ENCODE results near the gene FKBP8.

FKBP8 gene

GRCh38 chr19:18559685-18560084 is 16.3 kb upstream of the FKBP8 start:
- Histone ChIP-seq H3K27ac (ENCODE audit: poor library complexity, severe bottlenecking) (no peak overlapping the region), H3K4me1 (ENCODE audit: insufficient read depth, poor library complexity, severe bottlenecking) (no peaks in the 10 kb centered on the region), H3K36me3 (ENCODE audit: low read depth) (peaks cover 41% of the 10 kb centered on the region), H3K9me3 (ENCODE audit: severe bottlenecking) (no peaks in the 10 kb centered on the region), H3K4me3 (ENCODE audit: severe bottlenecking) (no peak overlapping the region), H3K27me3 (ENCODE audit: insufficient read depth, poor library complexity, severe bottlenecking) (no peaks in the 10 kb centered on the region)
- no peak for TF ChIP-seq CTCF (IDR thresholded peaks at IDR 0.05; ENCODE audit: poor library complexity, severe bottlenecking)
- ATAC-seq (ENCODE audit: low read depth) (no peak), DNase-seq (ENCODE audit: low spot score) (no peak)

- Histone ChIP-seq H3K9me3 (ENCODE audit: severe bottlenecking) (no peaks in the 10 kb centered on the region), H3K4me1 (ENCODE audit: insufficient read depth, poor library complexity, severe bottlenecking) (no peaks in the 10 kb centered on the region), H3K27ac (ENCODE audit: poor library complexity, severe bottlenecking) (peak overlapping the region; percentile 54), H3K27me3 (ENCODE audit: insufficient read depth, poor library complexity, severe bottlenecking) (no peaks in the 10 kb centered on the region), H3K36me3 (ENCODE audit: low read depth) (peaks cover 30% of the 10 kb centered on the region), H3K4me3 (ENCODE audit: severe bottlenecking) (peak overlapping the region; percentile 62)
- no peak for DNase-seq (ENCODE audit: low spot score)
- no peak for ATAC-seq (ENCODE audit: low read depth)
- TF ChIP-seq CTCF (IDR thresholded peaks at IDR 0.05; ENCODE audit: poor library complexity, severe bottlenecking) = no peak
Measured at GRCh38 chr19:18558604-18559003, 15.2 kb upstream of the FKBP8 start.

- H3K27ac ChIP-seq (ENCODE audit: poor library complexity, severe bottlenecking) = peak overlapping the region; percentile 54
- H3K4me1 ChIP-seq (ENCODE audit: insufficient read depth, poor library complexity, severe bottlenecking) = no peaks in the 10 kb centered on the region
- H3K9me3 ChIP-seq (ENCODE audit: severe bottlenecking) = no peaks in the 10 kb centered on the region
- peaks cover 29% of the 10 kb centered on the region for H3K36me3 ChIP-seq (ENCODE audit: low read depth)
- H3K27me3 ChIP-seq (ENCODE audit: insufficient read depth, poor library complexity, severe bottlenecking) = no peaks in the 10 kb centered on the region
- TF ChIP-seq CTCF (IDR thresholded peaks at IDR 0.05; ENCODE audit: poor library complexity, severe bottlenecking) = no peak
- DNase-seq (ENCODE audit: low spot score) (no peak), ATAC-seq (ENCODE audit: low read depth) (no peak)
- H3K4me3 ChIP-seq (ENCODE audit: severe bottlenecking) = peak overlapping the region; percentile 62
Measured at GRCh38 chr19:18558202-18558555, 14.8 kb upstream of the FKBP8 start.

GRCh38 chr19:18557411-18558201 is 14.2 kb upstream of the FKBP8 start, which contains the start of gene KXD1:
KXD1 (plus strand) TSS chr19:18557870; CDS start chr19:18562057, 4,187 bp downstream.
- no peaks in the 10 kb centered on the region for H3K4me1 ChIP-seq (ENCODE audit: insufficient read depth, poor library complexity, severe bottlenecking)
- H3K9me3 ChIP-seq (ENCODE audit: severe bottlenecking) = no peaks in the 10 kb centered on the region
- DNase-seq (ENCODE audit: low spot score) = peak; percentile 97
- peak within 1 kb of the TSS; percentile 54 for H3K27ac ChIP-seq (ENCODE audit: poor library complexity, severe bottlenecking)
- H3K27me3 ChIP-seq (ENCODE audit: insufficient read depth, poor library complexity, severe bottlenecking) = no peaks in the 10 kb centered on the region
- TF ChIP-seq CTCF (IDR thresholded peaks at IDR 0.05; ENCODE audit: poor library complexity, severe bottlenecking) = no peak
- ATAC-seq (ENCODE audit: low read depth) = peak; percentile 92
- H3K36me3 ChIP-seq (ENCODE audit: low read depth) = peaks cover 24% of the 10 kb centered on the region
- H3K4me3 ChIP-seq (ENCODE audit: severe bottlenecking) = peak within 1 kb of the TSS; percentile 62

GRCh38 chr19:18551631-18552030 is 8.3 kb upstream of the FKBP8 start:
- Histone ChIP-seq H3K27me3 (ENCODE audit: insufficient read depth, poor library complexity, severe bottlenecking) (no peaks in the 10 kb centered on the region), H3K4me3 (ENCODE audit: severe bottlenecking) (no peak overlapping the region), H3K27ac (ENCODE audit: poor library complexity, severe bottlenecking) (no peak overlapping the region), H3K9me3 (ENCODE audit: severe bottlenecking) (no peaks in the 10 kb centered on the region), H3K36me3 (ENCODE audit: low read depth) (no peaks in the 10 kb centered on the region), H3K4me1 (ENCODE audit: insufficient read depth, poor library complexity, severe bottlenecking) (no peaks in the 10 kb centered on the region)
- ATAC-seq (ENCODE audit: low read depth) (no peak), DNase-seq (ENCODE audit: low spot score) (no peak)
- no peak for TF ChIP-seq CTCF (IDR thresholded peaks at IDR 0.05; ENCODE audit: poor library complexity, severe bottlenecking)

All from RWPE2 (cell line).